HepG2 (cell line): ENCODE results near the gene PRUNE1. TPM values are rescaled to one million over a fixed set of nuclear protein-coding genes. Genes with fewer than 3 reads are reported as not detected.

Experiments
- CBFB ChIP-seq: sonication (generic); formaldehyde crosslinking; IDR thresholded peaks from 2 replicates; pipeline ENCODE4 v1.4.0; 2020; ENCODE audit warnings: missing genetic modification reagents
- GPN1 ChIP-seq: sonication (generic); formaldehyde crosslinking; IDR thresholded peaks from 2 replicates; pipeline ENCODE4 v1.5.1; 2020; ENCODE audit warnings: missing genetic modification reagents, borderline replicate concordance
- LCORL ChIP-seq, 2 experiments: fragments of 450-650 bp in 1 of 2; sonication (generic) in 1 of 2; formaldehyde crosslinking in 1 of 2; IDR thresholded peaks; 2 replicates each; pipeline versions ENCODE4 v1.5.0 to v1.6.1; 2017 to 2020; ENCODE audit warnings: antibody characterized with exemption in 1 of 2, missing genetic modification reagents in 1 of 2
- MTA3 ChIP-seq: sonication (generic); formaldehyde crosslinking; IDR thresholded peaks from 2 replicates; pipeline ENCODE4 v1.4.0; 2020; ENCODE audit warnings: missing genetic modification reagents
- NR2F6 ChIP-seq, 2 experiments: IDR thresholded peaks; 2 replicates each; pipeline ENCODE4 v1.6.1; 2016; ENCODE audit warnings: antibody characterized with exemption in 1 of 2, mild to moderate bottlenecking in 1 of 2
- ZBTB14 ChIP-seq: sonication (generic); formaldehyde crosslinking; IDR thresholded peaks from 2 replicates; pipeline ENCODE4 v1.4.0; 2020; ENCODE audit warnings: missing genetic modification reagents
- ZBTB33 ChIP-seq: sonication (generic); formaldehyde crosslinking; IDR thresholded peaks from 2 replicates; pipeline ENCODE4 v1.4.0; 2020; ENCODE audit warnings: missing genetic modification reagents
- ZFP36L1 ChIP-seq: sonication (generic); formaldehyde crosslinking; IDR thresholded peaks from 2 replicates; pipeline ENCODE4 v1.8.0; 2022; ENCODE audit warnings: mild to moderate bottlenecking, missing genetic modification reagents, moderate library complexity
- ZNF513 ChIP-seq: sonication (generic); formaldehyde crosslinking; conservative IDR thresholded peaks from 2 replicates; pipeline ENCODE4 v1.5.0; 2020; ENCODE audit warnings: missing genetic modification reagents
- ZNF562 ChIP-seq: sonication (generic); formaldehyde crosslinking; IDR thresholded peaks from 2 replicates; pipeline ENCODE4 v1.8.0; 2022; ENCODE audit warnings: missing genetic modification reagents, borderline replicate concordance
- ZNF564 ChIP-seq: sonication (generic); formaldehyde crosslinking; IDR thresholded peaks from 2 replicates; pipeline ENCODE4 v1.8.1; 2023; ENCODE audit warnings: mild to moderate bottlenecking, missing genetic modification reagents
- polyA plus RNA-seq, 8 experiments: library from polyadenylated mRNA; depleted of rRNA in 3 of 8; stranded (reverse) in 7 of 8; unstranded in 1 of 8; fragments of >200 nt; fragmentation: Illumina TruSeq in 4 of 8; extraction: Trizol in 4 of 8; gene quantifications; 2 replicates each; pipeline versions ENCODE4 v1.2.1 to v1.2.3, GENCODE V29; 2011 to 2016; ENCODE audit warnings: low read depth in 4 of 8, missing spikeins in 1 of 8, mixed read lengths in 1 of 8; ENCODE audit not compliant: insufficient read depth in 1 of 8
- total RNA-seq, 5 experiments: library from RNA; depleted of rRNA; stranded (reverse); fragments of >200 nt; fragmentation: Illumina TruSeq; extraction: Trizol; gene quantifications; 2 replicates each; pipeline ENCODE4 v1.2.3, GENCODE V29; 2016; ENCODE audit warnings: low read depth in 1 of 5
- TF ChIP-seq, protein P1 (sequence below): sonication (generic); formaldehyde crosslinking; IDR thresholded peaks from 2 replicates; pipeline ENCODE4 v1.4.0; 2020; ENCODE audit warnings: missing genetic modification reagents, borderline replicate concordance
- TF ChIP-seq, protein P2 (sequence below): sonication (generic); formaldehyde crosslinking; IDR thresholded peaks from 2 replicates; pipeline ENCODE4 v1.4.0; 2020; ENCODE audit warnings: mild to moderate bottlenecking, missing genetic modification reagents
- TF ChIP-seq, protein P3 (sequence below): sonication (generic); formaldehyde crosslinking; IDR thresholded peaks from 2 replicates; pipeline ENCODE4 v1.8.1; 2023; ENCODE audit warnings: mild to moderate bottlenecking, missing genetic modification reagents, borderline replicate concordance
- TF ChIP-seq, protein P4 (sequence below): sonication (generic); formaldehyde crosslinking; IDR thresholded peaks from 2 replicates; pipeline ENCODE4 v1.5.1; 2020; ENCODE audit warnings: missing genetic modification reagents, mild to moderate bottlenecking, borderline replicate concordance

PRUNE1 gene
- total and polyA plus RNA-seq, 2 of the 13 experiments (the other 11 are each of a cell fraction or from before 2014, with no cell fraction given): 19.0 to 31.9 TPM

GRCh38 chr1:150981805-150982712 lies 26.2 kb upstream of the PRUNE1 start, which contains the start of gene ANXA9 (continued):
- no peak for TF ChIP-seq ZBTB33 (CRISPR knock-in tag)
- peak; percentile 57; the same call in 1 of the 2 replicates for TF ChIP-seq CBFB (CRISPR knock-in tag)
- TF ChIP-seq ZNF564 (CRISPR knock-in tag): no peak
- TF ChIP-seq ZBTB14 (CRISPR knock-in tag): no peak
- TF ChIP-seq, protein P1, sequence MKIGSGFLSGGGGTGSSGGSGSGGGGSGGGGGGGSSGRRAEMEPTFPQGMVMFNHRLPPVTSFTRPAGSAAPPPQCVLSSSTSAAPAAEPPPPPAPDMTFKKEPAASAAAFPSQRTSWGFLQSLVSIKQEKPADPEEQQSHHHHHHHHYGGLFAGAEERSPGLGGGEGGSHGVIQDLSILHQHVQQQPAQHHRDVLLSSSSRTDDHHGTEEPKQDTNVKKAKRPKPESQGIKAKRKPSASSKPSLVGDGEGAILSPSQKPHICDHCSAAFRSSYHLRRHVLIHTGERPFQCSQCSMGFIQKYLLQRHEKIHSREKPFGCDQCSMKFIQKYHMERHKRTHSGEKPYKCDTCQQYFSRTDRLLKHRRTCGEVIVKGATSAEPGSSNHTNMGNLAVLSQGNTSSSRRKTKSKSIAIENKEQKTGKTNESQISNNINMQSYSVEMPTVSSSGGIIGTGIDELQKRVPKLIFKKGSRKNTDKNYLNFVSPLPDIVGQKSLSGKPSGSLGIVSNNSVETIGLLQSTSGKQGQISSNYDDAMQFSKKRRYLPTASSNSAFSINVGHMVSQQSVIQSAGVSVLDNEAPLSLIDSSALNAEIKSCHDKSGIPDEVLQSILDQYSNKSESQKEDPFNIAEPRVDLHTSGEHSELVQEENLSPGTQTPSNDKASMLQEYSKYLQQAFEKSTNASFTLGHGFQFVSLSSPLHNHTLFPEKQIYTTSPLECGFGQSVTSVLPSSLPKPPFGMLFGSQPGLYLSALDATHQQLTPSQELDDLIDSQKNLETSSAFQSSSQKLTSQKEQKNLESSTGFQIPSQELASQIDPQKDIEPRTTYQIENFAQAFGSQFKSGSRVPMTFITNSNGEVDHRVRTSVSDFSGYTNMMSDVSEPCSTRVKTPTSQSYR (CRISPR knock-in tag): peak; percentile 76
- no peak for TF ChIP-seq ZFP36L1 (CRISPR knock-in tag)
- TF ChIP-seq ZNF513 (CRISPR knock-in tag): no peak
- TF ChIP-seq LCORL (IDR thresholded peaks at IDR 0.05): no peak
- peak; percentile 42; the same call in 1 of the 2 replicates for TF ChIP-seq LCORL (CRISPR knock-in tag; IDR thresholded peaks at IDR 0.05)
- TF ChIP-seq, protein P2, sequence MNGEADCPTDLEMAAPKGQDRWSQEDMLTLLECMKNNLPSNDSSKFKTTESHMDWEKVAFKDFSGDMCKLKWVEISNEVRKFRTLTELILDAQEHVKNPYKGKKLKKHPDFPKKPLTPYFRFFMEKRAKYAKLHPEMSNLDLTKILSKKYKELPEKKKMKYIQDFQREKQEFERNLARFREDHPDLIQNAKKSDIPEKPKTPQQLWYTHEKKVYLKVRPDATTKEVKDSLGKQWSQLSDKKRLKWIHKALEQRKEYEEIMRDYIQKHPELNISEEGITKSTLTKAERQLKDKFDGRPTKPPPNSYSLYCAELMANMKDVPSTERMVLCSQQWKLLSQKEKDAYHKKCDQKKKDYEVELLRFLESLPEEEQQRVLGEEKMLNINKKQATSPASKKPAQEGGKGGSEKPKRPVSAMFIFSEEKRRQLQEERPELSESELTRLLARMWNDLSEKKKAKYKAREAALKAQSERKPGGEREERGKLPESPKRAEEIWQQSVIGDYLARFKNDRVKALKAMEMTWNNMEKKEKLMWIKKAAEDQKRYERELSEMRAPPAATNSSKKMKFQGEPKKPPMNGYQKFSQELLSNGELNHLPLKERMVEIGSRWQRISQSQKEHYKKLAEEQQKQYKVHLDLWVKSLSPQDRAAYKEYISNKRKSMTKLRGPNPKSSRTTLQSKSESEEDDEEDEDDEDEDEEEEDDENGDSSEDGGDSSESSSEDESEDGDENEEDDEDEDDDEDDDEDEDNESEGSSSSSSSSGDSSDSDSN (CRISPR knock-in tag): peak; percentile 56; the same call in 1 of the 2 replicates
- TF ChIP-seq, protein P3, sequence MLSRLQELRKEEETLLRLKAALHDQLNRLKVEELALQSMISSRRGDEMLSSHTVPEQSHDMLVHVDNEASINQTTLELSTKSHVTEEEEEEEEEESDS (CRISPR knock-in tag): no peak
- no peak for TF ChIP-seq MTA3 (CRISPR knock-in tag)
- peak; percentile 67; the same call in 1 of the 2 replicates for TF ChIP-seq NR2F6 (IDR thresholded peaks at IDR 0.05)
- peak; percentile 85 for TF ChIP-seq NR2F6 (CRISPR knock-in tag; IDR thresholded peaks at IDR 0.05)
- no peak for TF ChIP-seq ZNF562 (CRISPR knock-in tag)
- TF ChIP-seq, protein P4, sequence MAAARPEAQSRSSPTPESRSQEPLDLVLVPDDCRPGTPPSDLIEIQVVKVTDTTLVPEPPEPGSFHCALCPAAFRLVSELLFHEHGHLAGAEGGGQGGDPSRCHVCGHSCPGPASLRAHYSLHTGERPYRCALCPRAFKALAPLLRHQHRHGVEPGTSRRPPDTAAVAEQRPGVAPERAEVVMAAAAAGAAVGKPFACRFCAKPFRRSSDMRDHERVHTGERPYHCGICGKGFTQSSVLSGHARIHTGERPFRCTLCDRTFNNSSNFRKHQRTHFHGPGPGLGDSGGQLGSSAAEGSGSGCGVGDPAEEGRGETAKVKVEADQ: peak; percentile 59; the same call in 1 of the 2 replicates
- no peak for TF ChIP-seq GPN1 (CRISPR knock-in tag)
